NCI-H82 treated with DMSO at 0.1 percent for 48 hours (cell line): ENCODE measurements around the gene C17orf67.
A peak's percentile ranks its signal among the peaks of the same experiment; 100 is the strongest.

Source experiments
- DNase-seq: peaks from one replicate; lab custom pipeline; 2025; ENCODE audit not compliant: unreplicated experiment; lab: John Stamatoyannopoulos, UW

C17orf67 gene

GRCh38 chr17:56833057-56833808 lies 487 bp downstream of the C17orf67 start:
- peak; percentile 75 for DNase-seq

GRCh38 chr17:56832446-56832845 lies 1.3 kb downstream of the C17orf67 start:
- DNase-seq = no peak

- DNase-seq = no peak
Observed at GRCh38 chr17:56831369-56832095, 2.2 kb downstream of the C17orf67 start.

GRCh38 chr17:56830726-56831368 lies 2.9 kb downstream of the C17orf67 start:
- no peak for DNase-seq

DNA sequence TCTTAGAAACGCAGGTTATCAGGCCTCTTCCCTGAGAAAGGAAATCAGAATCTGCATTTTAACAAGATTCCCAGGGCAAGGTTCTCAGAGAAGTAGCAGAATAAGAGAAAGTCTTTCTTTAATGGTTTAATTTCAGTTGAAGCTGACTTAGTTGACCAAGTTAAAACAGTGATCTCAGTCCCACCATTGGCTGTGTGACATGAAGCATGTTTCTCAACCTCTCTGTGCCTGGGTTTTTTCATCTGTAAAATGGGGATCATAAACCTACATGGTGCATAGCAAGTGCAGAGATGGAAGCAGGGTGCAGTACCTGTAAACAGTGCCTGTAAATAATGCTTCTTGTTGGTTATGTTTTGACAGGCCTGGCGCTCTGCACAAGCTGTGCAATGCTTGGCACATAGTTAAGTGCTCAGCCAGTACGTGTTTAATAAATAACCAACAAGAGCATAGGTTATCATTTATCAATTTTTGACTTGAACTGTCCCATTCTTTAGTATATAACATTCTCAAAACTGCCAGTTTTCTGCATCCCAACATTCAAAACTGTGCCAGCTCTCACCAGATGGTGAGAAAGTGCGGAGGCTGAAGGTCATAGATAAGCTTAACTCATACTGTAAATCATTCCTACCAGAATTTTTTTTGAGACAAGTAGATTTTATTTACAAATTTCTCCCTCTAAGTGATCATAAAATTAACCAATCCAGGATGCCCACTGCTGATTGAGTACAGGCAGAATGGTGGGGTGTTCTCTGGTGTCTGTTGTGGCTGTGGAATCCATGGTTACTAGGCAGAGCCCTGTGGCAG lies 6.9 kb downstream of the C17orf67 start:
- DNase-seq = no peak

- no peak for DNase-seq
Observed at GRCh38 chr17:56824503-56824902, 9.2 kb downstream of the C17orf67 start.

DNA sequence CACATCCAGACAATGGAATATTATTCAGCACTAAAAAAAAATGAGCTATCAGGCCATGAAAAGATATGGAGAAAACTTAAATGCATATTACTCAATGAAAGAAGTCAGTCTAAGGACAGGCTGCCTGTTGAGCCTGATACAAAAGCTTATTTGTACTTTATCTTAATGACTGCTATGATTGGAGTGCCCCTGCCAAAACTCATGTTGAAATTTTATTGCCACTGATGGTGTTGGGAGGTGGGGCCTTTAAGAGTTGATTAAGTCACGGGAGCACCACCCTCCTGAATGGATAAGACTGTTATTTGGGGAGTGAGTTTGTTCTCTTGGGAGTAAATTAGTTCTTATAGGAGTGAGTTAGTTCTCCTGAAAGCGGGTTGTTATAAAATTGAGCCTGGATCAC lies 9.9 kb downstream of the C17orf67 start:
- DNase-seq = no peak

DNA sequence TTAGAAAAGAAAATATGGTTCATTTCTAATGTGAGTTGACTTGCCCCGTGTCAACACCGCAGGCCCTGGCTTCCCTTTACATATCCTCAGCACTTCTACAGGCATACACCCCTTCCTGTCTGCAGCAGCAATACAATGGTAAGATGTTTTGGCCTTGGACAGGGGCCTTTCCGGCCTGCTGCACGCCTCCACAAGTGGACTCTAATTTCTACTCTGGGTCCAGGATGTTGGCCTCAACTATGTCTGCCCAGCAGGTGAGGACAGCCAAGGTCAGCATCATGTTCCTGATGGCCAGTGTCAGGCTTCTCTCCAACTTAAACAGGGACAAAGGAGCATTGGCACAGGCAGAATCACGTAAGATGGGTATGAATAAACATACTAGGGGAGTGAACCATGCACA lies 11.0 kb downstream of the C17orf67 start:
- no peak for DNase-seq

DNA sequence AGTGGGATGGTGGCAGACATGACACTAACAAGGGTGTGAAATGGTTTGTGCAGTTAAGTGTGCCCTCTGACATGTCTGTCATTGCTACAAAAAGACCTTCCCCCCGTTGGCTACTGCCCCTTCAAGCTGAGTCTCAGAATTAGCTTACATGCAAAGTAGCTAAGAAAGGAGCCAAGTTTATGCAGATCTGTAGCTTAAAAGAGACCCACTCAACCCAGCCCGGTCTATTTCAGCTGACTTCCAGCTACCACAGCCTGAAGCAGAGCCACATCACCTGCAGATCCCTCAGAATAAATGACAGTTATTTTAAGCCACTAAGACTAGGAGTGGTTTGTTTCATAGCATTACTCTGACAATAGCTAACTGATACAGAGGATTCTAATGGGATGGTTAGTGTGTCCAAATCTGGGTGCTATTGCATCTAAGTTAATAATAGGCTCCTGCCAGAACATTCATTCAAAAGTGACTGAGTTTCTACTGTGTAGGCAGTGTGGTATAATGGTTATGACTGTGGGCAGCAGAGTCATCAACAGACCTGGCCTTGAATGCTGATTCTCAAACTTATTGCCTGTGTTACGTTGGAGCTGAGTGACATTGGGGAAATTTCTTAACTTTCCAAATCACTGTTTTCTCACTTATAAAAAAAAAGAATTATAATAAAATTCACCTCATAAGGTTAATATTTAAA lies 11.7 kb downstream of the C17orf67 start:
- DNase-seq = no peak

DNA sequence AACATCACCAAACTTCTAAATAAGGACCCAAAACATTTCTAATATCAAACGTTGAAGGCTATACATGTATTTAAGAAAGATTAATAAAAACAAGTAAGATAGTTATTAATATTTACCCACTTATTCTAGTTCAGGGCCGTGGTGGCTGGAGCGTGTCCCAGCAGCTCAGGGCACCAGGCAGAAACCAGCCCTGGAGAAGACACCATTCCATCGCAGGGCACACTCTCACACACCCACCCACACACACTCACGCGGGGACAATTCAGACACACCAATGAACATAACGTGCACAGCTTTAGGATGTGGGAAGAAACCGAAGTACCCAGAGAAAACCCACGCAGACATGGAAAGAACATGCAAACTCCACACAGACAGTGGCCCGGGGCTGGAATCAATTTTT lies 13.5 kb downstream of the C17orf67 start:
- no peak for DNase-seq

DNA sequence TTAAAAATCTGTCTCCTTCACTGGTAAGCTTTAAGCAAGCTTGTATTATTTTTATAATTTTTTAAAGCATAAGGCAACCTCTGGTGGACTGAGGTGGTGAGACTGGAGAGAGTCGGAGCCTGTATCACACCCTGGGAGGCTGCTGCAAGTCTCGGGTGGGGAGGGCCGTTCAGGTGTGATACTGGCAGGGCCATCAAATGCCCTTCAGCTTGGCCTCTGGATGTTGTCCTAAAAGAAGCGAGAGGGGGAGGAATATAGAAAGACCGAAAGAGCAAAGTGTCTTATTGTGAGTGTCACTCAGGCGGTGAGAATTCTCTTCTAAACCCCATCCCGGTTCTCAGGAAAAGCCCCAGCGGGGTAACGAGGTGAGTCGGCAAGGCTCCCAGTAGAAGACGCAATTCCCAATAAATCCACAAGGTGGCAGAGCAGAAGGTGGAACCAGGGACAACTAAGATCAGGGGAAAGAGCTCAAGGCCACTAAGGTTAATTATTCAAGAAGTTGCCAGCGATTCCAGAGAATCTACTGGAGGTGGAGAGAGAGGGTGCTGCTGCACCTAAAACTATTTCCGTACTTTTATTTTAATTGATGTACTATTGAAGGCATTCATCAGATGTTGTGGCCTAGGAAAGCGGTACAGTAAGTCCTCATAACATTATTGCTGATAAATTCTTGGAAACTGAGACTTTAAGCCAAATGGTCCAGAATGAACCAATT lies 14.1 kb downstream of the C17orf67 start:
- peak; percentile 77 for DNase-seq

GRCh38 chr17:56819030-56819429 lies 14.7 kb downstream of the C17orf67 start:
- no peak for DNase-seq

DNA sequence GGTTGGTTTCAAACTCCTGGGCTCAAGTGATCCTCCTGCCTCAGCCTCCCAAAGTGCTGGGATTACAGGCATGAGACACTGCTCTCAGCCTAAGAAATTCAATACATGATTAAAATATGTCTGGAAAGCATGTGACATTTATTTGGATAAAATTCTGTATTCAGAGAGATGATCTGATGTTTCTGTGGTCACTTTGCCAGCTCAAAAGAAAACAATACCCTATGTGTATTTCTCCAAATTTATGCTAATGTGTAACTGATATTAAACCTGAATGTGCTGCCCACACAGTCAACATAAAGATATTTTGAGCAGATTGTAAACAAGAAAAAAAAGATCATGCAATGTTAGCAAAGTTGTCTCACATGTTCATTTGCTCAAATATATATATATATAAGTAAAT lies 16.7 kb downstream of the C17orf67 start:
- no peak for DNase-seq

DNA sequence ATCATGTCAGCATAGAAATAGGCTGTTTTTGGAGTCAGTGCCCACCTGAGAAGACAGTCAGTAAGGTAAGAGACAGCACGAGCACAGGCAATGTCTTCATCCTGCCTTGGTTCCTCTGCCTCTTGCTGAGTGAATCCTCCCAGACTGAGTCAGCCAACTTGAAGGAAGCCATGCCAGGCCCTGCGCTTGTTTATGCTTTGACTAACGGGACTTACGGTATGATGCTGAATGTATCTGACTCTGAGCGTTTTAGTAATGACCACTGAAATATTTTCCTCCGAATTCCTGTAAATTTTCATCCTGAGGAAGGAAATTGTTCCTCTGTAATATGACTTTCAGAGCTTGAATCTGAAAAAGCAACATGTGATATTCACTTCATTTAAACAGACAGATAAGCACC lies 18.0 kb downstream of the C17orf67 start:
- no peak for DNase-seq

- DNase-seq = no peak
Observed at GRCh38 chr17:56812901-56813388, 20.8 kb downstream of the C17orf67 start.

GRCh38 chr17:56810891-56811775 lies 22.6 kb downstream of the C17orf67 start:
- no peak for DNase-seq

- DNase-seq = no peak
Observed at GRCh38 chr17:56810343-56810742, 23.4 kb downstream of the C17orf67 start.

DNA sequence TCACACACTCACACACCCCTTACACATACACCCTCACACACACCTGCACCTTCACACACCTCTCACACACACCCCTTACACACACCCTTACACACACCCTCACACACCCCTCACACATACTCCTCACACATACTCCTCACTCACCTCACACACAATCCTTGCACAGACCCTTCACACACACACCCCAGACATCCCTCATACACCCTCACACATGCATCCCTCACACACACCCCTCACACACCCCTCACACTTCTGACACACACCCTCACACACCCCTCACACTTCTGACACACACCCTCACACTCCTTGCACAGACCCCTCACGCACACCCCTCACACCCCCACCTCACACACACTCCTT lies 23.9 kb downstream of the C17orf67 start:
- DNase-seq = no peak
